ENCODE results near the gene TRAPPC10. TPM values are rescaled to one million over a fixed set of nuclear protein-coding genes. Genes with fewer than 3 reads are reported as not detected.

Gene TRAPPC10
- total and polyA plus RNA-seq, 2 donors (not counting 1 experiment from before 2014, with no cell fraction given), result 61.7 to 145 TPM

- no peak for ATAC-seq (ENCODE audit: low read depth)
- H3K27ac ChIP-seq (ENCODE audit: low read length in 2 of 2), result peak overlapping the region; percentile 94 to 96
These were observed 75.6 kb downstream of the TRAPPC10 start for GRCh38 chr21:44087426-44088400.

More at GRCh38 chr21:44087426-44088400, 75.6 kb downstream of the TRAPPC10 start:
- ChIA-PET POLR2A (interaction anchor here (0.7 kb wide), 1 partner anchor 13 kb away, joined by 3 read pairs; no protein-coding TSS in a partner anchor), CTCF (no interaction called here)
- H3K4me3 ChIP-seq (ENCODE audit: control extremely low read depth in 1 of 5, extremely low read depth in 1 of 5, insufficient read depth in 1 of 5, low read depth in 2 of 5, low read length in 4 of 5), result peak overlapping the region in 1 of 5 experiments; percentile 12
- H3K9me3 ChIP-seq (ENCODE audit: control extremely low read depth in 1 of 3, control insufficient read depth in 2 of 3, insufficient read depth in 1 of 3, low read length in 2 of 3), result no peaks in the 10 kb centered on the region
- H3K27me3 Mint-ChIP-seq, result no peaks in the 10 kb centered on the region
- peak overlapping the region; percentile 96 for H3K27ac Mint-ChIP-seq
- H3K36me3 ChIP-seq (replicated peaks in 1 of 2; ENCODE audit: control extremely low read depth in 1 of 2, control insufficient read depth in 1 of 2, extremely low read depth in 1 of 2, insufficient read depth in 2 of 2, low read length in 1 of 2), result peaks cover 0 to 76% of the 10 kb centered on the region in 2 experiments
- H3K9me3 Mint-ChIP-seq (ENCODE audit: insufficient read depth), result no peaks in the 10 kb centered on the region
- H3K4me1 Mint-ChIP-seq, result peaks cover 62% of the 10 kb centered on the region
- H2AFZ ChIP-seq (ENCODE audit: insufficient read depth, low read depth, low read length, poor library complexity, severe bottlenecking), result no peak overlapping the region
- intact Hi-C loops (cut with micrococcal nuclease), result no loop called here
- H3K4me1 ChIP-seq (ENCODE audit: control insufficient read depth in 2 of 2, insufficient read depth in 2 of 2, low read length in 2 of 2), result peaks cover 33 to 65% of the 10 kb centered on the region in 2 donors
- 75% methylated on average over 33 of the region's 33 CpGs for WGBS (ENCODE audit: insufficient coverage)
- DNase-seq, result no peak
- TF ChIP-seq EZH2 (IDR thresholded peaks at IDR 0.05; ENCODE audit: borderline replicate concordance, insufficient read depth, low read depth, low read length, poor library complexity, severe bottlenecking) (no peak), CTCF (IDR thresholded peaks at IDR 0.05) (no peak)
- H3K4me2 ChIP-seq (replicated peaks; ENCODE audit: low read depth, low read length, poor library complexity, severe bottlenecking), result peak overlapping the region; percentile 20
- no peaks in the 10 kb centered on the region for H3K27me3 ChIP-seq (replicated peaks in 1 of 4; ENCODE audit: control extremely low read depth in 1 of 4, control insufficient read depth in 3 of 4, insufficient read depth in 4 of 4, low read length in 3 of 4)
- H3K79me2 ChIP-seq (ENCODE audit: control insufficient read depth, insufficient read depth, low read length), result peaks cover 28% of the 10 kb centered on the region
- peak overlapping the region; percentile 61 for H3K4me3 Mint-ChIP-seq
- H3K9ac ChIP-seq (ENCODE audit: low read length), result no peak overlapping the region
- no peaks in the 10 kb centered on the region for H4K20me1 ChIP-seq (ENCODE audit: control insufficient read depth, insufficient read depth, low read length, poor library complexity, severe bottlenecking)
